Heart right ventricle (tissue), 16 donors: ENCODE measurements around the gene CBX2. TPM values are rescaled to one million over a fixed set of nuclear protein-coding genes. Genes with fewer than 3 reads are reported as not detected.

Source experiments
- ATAC-seq, 8 donors: fragments of 200-7000 bp; cut with Tn5 transposase; one replicate each; pipeline ENCODE4 v1.9.1; 2020; ENCODE audit warnings: mild to moderate bottlenecking in 8 of 8, moderate library complexity in 8 of 8, moderate number of reproducible peaks in 1 of 8
- DNase-seq, 2 donors: peaks; one replicate each; pipeline ENCODE4 v3.0.0-alpha.2; 2020
- H3K27ac ChIP-seq, 10 donors: fragments of 200-600 bp; sonication (generic) in 2 of 10; one replicate each; pipeline versions ENCODE4 v1.5.0 to v1.8.0; 2020 to 2022; ENCODE audit warnings: mild to moderate bottlenecking in 3 of 10
- H3K27me3 ChIP-seq, 7 donors: fragments of 200-600 bp; one replicate each; pipeline ENCODE4 v1.8.0; 2021 to 2022; ENCODE audit warnings: mild to moderate bottlenecking in 2 of 7
- H3K36me3 ChIP-seq, 9 donors: fragments of 200-600 bp; sonication (generic) in 1 of 9; one replicate each; pipeline versions ENCODE4 v1.5.0 to v1.8.0; 2020 to 2022; ENCODE audit warnings: mild to moderate bottlenecking in 2 of 9
- H3K4me1 ChIP-seq, 9 donors: fragments of 200-600 bp; sonication (generic) in 1 of 9; one replicate each; pipeline versions ENCODE4 v1.5.0 to v1.8.0; 2020 to 2022; ENCODE audit warnings: mild to moderate bottlenecking in 4 of 9
- H3K4me3 ChIP-seq, 10 donors: fragments of 200-600 bp; sonication (generic) in 2 of 10; one replicate each; pipeline versions ENCODE4 v1.5.0 to v1.8.0; 2020 to 2022; ENCODE audit warnings: mild to moderate bottlenecking in 7 of 10, moderate library complexity in 2 of 10
- H3K9me3 ChIP-seq, 11 donors: fragments of 200-600 bp in 10 of 11; sonication (generic) in 2 of 11; one replicate each; pipeline versions ENCODE4 v1.5.0 to v1.8.0; 2013 to 2022; ENCODE audit warnings: mild to moderate bottlenecking in 2 of 11, control low read depth in 1 of 11, moderate library complexity in 1 of 11
- WGBS, 2 donors: extraction: QIAGEN DNeasy Blood & Tissue Kit; methylation state at CpG; one replicate each; pipeline ENCODE4 v1.1.7; 2013; ENCODE audit warnings: inconsistent platforms in 1 of 2; 5-methylcytosine and 5-hydroxymethylcytosine counted together
- intact Hi-C, 10 donors: fragments of 100-400 bp; cut with DNase I; formaldehyde crosslinking; loops; one replicate each; pipeline versions ENCODE4 v1.11.1 to v1.14.2; 2022
- polyA plus RNA-seq, 2 donors: library from polyadenylated mRNA; stranded (reverse); fragments of 200-250 nt; gene quantifications; one replicate each; pipeline ENCODE4 v1.2.3, GENCODE V29; 2013
- total RNA-seq, 10 donors: library from RNA; stranded (reverse); fragmentation: NEBNext Ultra II Directional in 3 of 10; extraction: Animal tissue kit (Norgen Biotek cat#: 25700) in 3 of 10; gene quantifications; one replicate each; pipeline versions ENCODE4 v1.2.1 to v1.2.4, GENCODE V29; 2021 to 2023
- TF ChIP-seq, protein P1 (sequence below), 9 donors: fragments of 200-600 bp; sonication (generic) in 2 of 9; IDR thresholded peaks; one replicate each; pipeline versions ENCODE4 v1.5.0 to v1.8.0; 2021 to 2022; ENCODE audit warnings: antibody characterized with exemption in 9 of 9, mild to moderate bottlenecking in 5 of 9, moderate library complexity in 1 of 9
- donor health status: Arrhythmogenic right ventricular cardiomyopathy.
- donor health status: ischemic (EF 13 %, LVEDD 7.1; RV severe dilation, severe dysfunction).
- donor health status: healthy with polysubstance abuse.
- donor health status: DM: no; HTN: yes; CAD: no.
- donor health status: DM: no; HTN: no; CAD: no.
- donor health status: ischemic (EF 25% LVEDD 6.9; RV normal size, moderate dysfunction).
- donor health status: ischemic (EF 25% LVEDD 5.7; RV mildly dilated, moderate dysfunction).
- donor health status: healthy.
- donor health status: DM: yes; HTN: yes; CAD: no.
- donor health status: Ischemic cardiomyopathy.
- donor health status: ischemic (EF 35%, LVEDD 5.7; RV mildly dilated, moderate dysfunction).
- donor health status: nonischemic (EF 11% LVEDD 7.7; RV severe dilation, severe dysfunction).
- donor health status: DM: yes; HTN: yes; CAD: no.
- donor health status: PGD.
- donor health status: ischemic (EF 29% LVEDD 5.4; RV normal size, mild dysfunction).
- donor health status: nonischemic (EF 23%, LVEDD 6.1; RV moderate dilation, normal function).

The CBX2 gene
- total and polyA plus RNA-seq, 12 donors = 1.5 to 7.1 (median 2.9) TPM

DNA sequence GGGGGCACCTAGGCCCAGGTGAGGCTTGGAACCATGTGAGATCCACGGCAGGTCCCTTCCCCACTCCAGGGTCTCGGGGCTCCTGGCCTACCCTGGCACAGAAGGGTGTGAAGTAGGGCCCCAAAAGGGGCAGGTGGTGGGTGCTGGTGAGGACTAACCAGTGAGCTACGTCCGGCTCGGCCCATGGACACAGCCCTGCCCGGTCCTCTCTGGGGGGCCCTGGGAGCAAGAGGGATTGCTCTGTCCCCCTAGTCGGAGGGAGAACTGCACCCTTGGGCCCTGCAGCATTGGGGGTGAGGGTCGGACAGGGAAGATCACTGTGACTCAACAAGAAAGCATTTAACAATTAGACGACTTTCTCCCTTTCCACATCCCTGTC lies 44.3 kb upstream of the CBX2 start:
- Histone ChIP-seq H3K27me3 (peaks cover 6 to 21% (median 14%) of the 10 kb centered on the region in 7 donors), H3K4me3 (peak overlapping the region in 2 of 10 donors; percentile 28 to 31), H3K36me3 (no peaks in the 10 kb centered on the region), H3K27ac (no peak overlapping the region), H3K4me1 (peaks cover 0 to 11% (median 4%) of the 10 kb centered on the region in 9 donors), H3K9me3 (no peaks in the 10 kb centered on the region)
- TF ChIP-seq, protein P1, sequence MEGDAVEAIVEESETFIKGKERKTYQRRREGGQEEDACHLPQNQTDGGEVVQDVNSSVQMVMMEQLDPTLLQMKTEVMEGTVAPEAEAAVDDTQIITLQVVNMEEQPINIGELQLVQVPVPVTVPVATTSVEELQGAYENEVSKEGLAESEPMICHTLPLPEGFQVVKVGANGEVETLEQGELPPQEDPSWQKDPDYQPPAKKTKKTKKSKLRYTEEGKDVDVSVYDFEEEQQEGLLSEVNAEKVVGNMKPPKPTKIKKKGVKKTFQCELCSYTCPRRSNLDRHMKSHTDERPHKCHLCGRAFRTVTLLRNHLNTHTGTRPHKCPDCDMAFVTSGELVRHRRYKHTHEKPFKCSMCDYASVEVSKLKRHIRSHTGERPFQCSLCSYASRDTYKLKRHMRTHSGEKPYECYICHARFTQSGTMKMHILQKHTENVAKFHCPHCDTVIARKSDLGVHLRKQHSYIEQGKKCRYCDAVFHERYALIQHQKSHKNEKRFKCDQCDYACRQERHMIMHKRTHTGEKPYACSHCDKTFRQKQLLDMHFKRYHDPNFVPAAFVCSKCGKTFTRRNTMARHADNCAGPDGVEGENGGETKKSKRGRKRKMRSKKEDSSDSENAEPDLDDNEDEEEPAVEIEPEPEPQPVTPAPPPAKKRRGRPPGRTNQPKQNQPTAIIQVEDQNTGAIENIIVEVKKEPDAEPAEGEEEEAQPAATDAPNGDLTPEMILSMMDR (IDR thresholded peaks at IDR 0.05) = no peak
- ATAC-seq = no peak
- intact Hi-C loops = no loop called here
- 80 to 87% methylated on average over 9 of the region's 9 CpGs for WGBS, 2 donors
- no peak for DNase-seq

DNA sequence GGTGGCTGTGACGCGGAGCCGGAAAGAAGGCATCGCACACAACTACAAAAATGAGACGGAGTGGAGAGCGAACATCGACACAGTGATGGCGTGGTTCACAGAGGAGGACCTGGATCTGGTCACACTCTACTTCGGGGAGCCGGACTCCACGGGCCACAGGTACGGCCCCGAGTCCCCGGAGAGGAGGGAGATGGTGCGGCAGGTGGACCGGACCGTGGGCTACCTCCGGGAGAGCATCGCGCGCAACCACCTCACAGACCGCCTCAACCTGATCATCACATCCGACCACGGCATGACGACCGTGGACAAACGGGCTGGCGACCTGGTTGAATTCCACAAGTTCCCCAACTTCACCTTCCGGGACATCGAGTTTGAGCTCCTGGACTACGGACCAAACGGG lies 42.9 kb upstream of the CBX2 start:
- DNase-seq = no peak
- no peak for ATAC-seq
- WGBS, 2 donors = 95 to 96% methylated on average over 32 of the region's 32 CpGs

DNA sequence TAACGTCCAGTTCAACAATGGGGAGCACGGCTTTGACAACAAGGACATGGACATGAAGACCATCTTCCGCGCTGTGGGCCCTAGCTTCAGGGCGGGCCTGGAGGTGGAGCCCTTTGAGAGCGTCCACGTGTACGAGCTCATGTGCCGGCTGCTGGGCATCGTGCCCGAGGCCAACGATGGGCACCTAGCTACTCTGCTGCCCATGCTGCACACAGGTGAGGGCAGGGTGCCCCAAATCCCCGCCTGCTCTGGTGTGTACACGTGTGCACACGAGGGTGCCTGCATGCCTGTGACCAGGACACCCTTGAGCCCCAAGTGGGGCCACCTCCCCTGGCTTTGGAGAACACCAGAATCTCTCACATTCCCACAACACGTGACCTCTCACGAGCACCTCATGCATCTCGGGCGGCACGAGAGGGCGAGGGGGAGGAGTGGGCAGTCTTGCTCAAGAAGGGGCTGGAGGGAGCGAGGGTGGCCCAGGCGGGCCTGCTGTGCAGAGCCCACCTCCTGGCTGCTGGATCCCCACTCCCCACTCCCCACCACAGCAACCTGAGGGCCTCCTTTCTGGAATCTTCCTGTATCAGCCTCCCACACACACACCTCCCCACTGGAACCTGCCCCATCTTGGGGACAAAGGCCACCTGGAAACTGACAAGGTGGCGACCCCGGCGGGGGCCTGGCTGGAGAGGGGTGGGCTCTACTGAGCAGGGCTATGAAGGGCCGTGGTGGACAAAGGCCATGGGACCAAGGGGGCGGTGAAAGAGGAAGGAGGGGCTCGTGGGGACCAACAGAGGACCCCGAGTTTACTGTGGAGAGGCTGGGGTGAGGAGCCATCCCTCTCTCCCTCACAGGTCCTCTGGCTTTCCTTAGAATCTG lies 40.7 kb upstream of the CBX2 start:
- H3K27me3 ChIP-seq = peaks cover 20 to 56% (median 50%) of the 10 kb centered on the region in 7 donors
- TF ChIP-seq, protein P1 (IDR thresholded peaks at IDR 0.05) = no peak
- no peaks in the 10 kb centered on the region for H3K9me3 ChIP-seq
- DNase-seq = no peak
- H3K27ac ChIP-seq = no peak overlapping the region
- 89 to 91% methylated on average over 30 of the region's 30 CpGs for WGBS, 2 donors
- H3K4me3 ChIP-seq = no peak overlapping the region
- H3K36me3 ChIP-seq = no peaks in the 10 kb centered on the region
- intact Hi-C loops = no loop called here
- ATAC-seq = no peak
- H3K4me1 ChIP-seq = peaks cover 3 to 16% (median 8%) of the 10 kb centered on the region in 9 donors

More for the DNA sequence above, 42.9 kb upstream of the CBX2 start:
- Histone ChIP-seq H3K4me1 (peaks cover 0 to 8% (median 0%) of the 10 kb centered on the region in 9 donors), H3K4me3 (no peak overlapping the region), H3K9me3 (no peaks in the 10 kb centered on the region), H3K27ac (no peak overlapping the region), H3K36me3 (no peaks in the 10 kb centered on the region), H3K27me3 (peaks cover 6 to 35% (median 28%) of the 10 kb centered on the region in 7 donors)
- intact Hi-C loops = no loop called here
- TF ChIP-seq, protein P1 (IDR thresholded peaks at IDR 0.05) = no peak

DNA sequence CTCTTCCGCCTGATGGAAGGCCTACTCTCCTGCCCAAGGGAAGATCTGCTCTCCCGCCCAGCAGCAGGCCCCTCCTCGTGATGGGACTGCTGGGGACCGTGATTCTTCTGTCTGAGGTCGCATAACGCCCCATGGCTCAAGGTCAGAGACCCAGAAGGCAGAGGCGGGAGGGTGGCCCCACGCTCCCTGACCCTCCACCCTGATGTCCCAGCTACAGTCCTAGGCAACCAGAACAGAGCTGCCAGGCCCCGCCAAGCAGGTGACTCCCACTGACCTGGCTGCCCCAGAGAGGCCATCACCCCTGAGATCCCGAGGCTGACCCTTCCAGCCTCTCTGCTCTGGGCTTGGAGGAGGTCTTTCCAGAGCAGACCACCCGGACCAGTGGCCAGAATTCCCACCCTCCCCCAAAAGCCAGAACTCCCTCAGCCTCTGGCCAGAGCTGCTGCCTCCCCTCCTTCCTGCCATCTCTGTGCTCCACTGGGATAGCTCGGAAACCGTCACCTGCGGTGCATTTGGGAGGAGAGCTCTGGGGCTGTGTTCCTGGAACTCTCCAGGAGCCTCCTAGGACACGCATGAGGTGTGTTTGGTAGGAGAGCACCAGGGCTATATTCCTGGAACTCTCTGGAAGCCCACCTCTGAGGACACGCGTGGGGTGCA lies 39.9 kb upstream of the CBX2 start:
- H3K27me3 ChIP-seq = peaks cover 20 to 62% (median 54%) of the 10 kb centered on the region in 7 donors

More for the DNA sequence above, 39.9 kb upstream of the CBX2 start:
- WGBS, 2 donors = 89 to 90% methylated on average over 17 of the region's 17 CpGs
- Histone ChIP-seq H3K9me3 (no peaks in the 10 kb centered on the region), H3K27ac (no peak overlapping the region), H3K4me1 (peaks cover 3 to 12% (median 8%) of the 10 kb centered on the region in 9 donors), H3K36me3 (no peaks in the 10 kb centered on the region), H3K4me3 (no peak overlapping the region)
- DNase-seq (no peak), ATAC-seq (no peak)
- intact Hi-C loops = no loop called here
- TF ChIP-seq, protein P1 (IDR thresholded peaks at IDR 0.05) = no peak
